OCI-M1 (cell line): Measurements from ENCODE around the gene KRT7.
A peak's percentile ranks its signal among the peaks of the same experiment; 100 is the strongest.

Experiments
- DNase-seq: peaks from one replicate; lab custom pipeline; 2025; lab: John Stamatoyannopoulos, UW

The KRT7 gene

DNA sequence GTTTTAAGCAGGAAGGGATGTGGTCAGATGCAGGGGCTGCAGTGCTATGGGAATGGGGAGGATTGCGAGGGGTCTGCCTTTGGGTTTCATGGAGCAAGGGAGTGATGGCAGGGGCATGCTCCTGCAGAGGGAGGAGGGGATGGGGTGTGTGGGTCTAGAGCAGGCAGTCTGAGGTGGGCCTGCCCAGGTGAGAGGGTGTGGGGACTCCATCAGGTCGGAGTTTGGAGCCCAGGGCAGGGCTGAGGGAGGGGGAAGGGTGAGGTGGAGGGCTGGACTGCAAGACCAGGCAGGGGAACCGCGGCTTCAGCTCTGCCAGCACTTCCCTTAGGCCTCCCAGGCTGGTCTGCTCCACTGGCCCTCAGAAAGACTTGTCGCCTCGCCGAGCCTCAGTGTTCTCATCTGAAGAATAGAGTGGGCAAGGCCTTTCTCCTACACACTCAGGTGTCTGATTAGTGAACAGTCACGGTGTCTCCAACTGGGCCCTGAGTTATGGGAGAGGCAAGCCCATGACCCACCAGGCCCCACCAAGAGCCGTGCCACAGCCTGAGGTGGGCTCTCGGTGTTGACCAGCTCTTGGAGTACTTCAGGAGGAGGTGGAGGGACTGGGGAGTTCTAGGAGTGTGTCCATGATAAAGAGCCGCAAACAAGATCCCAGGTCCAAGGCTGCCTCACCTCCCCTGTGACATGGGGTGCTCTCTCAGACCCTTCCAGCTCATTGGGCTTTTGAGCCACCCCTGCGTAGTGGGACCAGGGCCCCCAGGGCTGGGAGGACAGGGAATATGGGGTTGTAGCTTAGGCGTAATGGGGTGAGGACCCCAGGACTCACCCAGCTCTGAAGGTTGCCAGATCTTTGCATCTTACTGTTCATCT, 21.1 kb upstream of the KRT7 start:
- no peak for DNase-seq

DNA sequence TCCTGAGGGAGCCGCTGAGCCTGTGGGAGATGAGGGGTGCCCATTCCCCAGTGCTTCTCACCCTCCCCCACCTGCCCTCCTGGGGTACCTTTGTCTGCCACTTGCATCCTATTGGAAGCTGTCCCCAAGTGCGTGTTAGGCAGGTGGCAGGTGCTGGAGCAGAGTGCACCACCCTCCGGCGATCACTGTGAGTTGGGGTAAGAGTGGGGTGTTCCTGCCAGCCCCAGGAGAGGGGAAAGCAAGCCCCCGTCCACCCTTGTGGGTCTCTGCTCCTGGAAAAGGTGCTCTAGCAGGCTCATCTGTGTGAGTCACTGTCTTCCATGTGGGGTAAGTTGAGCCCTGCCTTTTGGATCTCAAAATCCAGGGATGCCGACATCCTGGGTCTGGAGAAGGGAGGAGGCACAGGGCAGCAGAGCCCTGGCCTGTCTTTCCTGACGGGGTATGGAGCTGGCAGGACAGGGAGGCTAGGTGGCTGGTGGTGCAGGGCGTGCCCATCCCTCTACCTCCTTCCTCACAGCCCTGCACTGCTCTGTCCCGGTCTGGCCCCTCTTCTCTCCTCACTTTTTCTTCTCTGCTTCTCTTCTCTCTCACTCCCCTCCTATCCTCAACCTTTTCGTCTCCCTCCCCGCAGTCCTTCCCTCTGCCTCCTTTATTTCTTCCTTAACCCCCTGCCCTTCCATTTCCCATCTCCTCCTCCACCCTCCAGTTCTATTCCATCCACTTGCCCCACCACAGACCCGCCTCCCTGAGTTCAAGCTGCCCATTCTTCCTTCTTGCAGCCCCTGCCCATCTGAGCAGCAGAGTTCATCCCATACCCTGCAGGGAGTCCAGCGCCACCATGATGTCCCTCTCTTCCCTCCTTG, 20.1 kb upstream of the KRT7 start:
- DNase-seq, result no peak

DNA sequence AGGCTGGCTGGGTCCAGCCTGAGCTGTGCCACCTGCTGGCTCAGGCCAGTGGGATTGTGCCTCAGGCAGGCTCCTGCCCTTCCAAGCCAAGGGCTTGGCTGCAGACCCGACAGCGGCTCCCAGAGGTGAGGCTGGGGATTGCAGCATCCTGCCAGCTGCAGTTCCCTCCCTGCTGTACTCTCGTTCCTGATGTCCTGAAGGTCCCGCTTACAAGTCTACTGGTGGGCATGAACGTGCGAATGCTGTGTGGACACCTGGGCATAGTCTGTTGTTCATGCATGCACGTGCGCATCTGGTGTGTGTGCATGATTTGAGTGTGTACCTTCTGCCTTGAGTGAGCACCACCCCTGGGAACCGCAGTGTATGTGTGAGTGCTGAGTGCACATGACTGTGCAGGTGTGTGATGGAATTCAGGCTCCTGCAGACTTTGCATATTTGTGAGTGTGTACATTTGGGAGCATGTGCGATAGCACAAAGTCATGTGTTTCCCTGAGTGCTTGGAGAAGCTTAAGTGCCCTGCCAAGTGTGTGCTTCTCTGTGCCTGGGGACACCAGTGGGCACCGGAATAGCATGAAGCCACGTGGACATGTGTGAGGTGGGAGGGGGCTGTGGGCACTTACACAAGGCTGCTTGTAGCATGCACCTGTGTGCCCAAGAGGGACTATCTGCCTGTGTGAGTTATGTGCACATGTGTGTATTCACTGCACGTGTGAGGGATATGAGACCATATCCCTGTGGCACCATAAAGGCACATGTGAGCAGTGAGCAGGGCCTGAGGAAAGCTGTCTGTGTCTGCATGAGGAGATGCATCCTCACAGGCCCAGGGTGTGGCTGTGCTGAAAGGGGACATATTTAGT, 19.3 kb upstream of the KRT7 start:
- peak; percentile 75 for DNase-seq

DNA sequence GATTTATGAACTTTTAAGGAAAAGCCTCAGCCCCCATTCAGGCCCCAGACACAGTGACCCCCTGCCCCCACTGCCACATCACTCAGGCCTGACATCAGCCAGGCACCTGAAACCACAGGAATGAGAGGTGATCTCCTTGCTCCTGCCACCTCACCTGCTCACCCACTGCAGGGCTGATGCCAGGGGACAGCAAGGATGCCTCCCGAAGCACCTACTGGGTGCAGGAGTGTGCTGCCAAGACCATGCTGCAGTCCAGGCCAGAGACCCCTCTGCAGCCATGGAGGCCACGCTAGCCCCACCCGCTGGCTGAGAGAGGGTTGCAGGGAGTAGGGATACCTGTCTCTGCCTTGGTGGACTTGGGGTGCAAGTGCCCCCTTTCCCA, 18.6 kb upstream of the KRT7 start:
- no peak for DNase-seq

DNA sequence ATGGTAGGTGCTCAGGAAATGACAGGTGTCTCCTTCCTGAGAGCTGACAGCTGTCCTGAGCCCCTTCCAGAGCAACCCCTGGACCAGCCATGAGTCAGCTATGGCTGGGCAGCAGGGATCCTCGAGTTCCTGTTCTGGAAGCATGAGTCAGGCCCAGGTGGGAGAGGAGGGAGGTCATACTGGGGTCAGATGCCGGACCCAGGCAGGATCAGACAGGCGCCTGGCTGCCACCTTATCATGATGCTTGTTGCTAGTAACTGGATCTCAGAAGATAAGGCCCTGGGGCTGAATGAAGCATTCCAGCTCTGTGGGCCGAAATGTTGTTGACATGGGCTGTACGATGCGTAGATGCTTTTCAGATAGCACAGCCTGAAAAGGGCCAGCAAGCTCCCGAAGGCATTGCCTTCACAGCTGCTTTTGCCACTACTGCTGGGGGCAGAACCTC, 17.4 kb upstream of the KRT7 start:
- no peak for DNase-seq

DNA sequence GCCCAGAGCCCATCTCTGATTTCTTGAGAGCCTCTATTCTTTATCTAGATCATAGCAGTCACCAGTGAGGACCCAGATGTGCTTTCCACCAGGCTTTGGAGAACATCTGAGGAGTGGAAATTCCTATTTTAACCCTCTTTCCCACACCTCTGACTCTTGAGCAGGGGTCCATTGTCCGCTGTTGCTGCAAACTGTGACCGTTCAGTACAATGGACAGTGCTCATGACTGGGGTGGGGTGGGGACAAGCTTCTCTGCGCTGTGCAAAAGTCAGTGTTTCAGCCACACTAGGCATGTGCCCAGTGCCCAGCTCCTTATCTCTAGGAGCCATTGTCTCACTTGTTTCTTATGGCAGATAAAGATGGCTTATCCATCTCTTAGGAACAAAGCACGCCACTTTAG, 16.9 kb upstream of the KRT7 start:
- no peak for DNase-seq

DNA sequence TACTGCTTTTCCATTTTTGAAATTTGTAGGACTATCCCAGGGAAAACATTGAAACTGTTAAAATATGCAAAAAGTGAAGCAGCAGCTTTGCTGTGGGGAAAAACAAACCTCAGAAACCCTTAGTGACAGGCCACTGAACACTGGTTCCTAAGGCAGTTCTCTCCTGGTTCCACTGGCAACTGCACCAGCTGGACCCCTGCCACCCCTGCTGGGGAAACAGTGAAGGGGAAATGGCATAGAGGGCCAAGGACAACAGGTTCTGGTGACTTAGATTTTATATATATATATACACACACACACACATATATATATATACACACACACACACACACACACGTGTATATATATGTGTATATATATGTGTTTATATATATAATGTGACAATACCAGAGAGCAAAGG, 16.2 kb upstream of the KRT7 start:
- no peak for DNase-seq

DNA sequence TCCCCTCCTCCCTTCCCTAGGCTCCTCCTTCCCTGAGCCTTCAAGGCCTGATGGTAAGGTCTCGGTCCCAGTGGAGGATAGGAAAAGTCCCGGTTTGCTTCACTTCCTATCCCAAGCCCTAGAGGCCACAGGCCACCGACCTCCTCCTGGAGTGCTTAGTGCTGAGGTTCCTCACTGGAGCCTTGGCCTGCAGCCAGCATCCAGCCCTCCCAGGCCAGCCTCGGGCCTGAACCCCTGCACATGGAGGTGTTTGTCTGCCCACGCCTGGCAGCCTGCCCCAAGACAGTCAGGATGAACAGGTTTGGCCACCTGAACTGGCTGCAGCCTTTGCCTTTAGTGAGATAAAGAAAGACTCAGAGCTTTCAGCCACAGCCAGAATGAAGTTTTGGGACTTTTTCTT, 15.8 kb upstream of the KRT7 start:
- DNase-seq, result no peak

DNA sequence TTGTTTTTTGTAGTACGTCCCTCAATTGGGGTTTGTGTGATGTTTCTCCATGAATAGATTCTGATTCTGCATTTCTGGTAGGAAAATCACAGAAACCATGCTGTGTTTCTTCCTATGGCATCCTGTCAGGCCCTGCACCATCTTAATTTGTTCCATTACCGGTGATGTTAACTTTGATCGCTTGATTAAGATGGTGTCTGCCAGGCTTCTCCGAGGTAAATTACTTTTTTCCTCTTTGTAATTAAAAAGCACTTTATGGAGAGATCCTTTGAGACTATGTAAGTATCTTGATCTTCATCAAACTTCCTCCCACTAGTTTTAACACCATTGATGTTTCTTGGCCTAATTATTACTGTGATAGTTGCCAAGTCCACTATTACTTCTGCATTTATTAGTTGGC, 15.0 kb upstream of the KRT7 start:
- no peak for DNase-seq

DNA sequence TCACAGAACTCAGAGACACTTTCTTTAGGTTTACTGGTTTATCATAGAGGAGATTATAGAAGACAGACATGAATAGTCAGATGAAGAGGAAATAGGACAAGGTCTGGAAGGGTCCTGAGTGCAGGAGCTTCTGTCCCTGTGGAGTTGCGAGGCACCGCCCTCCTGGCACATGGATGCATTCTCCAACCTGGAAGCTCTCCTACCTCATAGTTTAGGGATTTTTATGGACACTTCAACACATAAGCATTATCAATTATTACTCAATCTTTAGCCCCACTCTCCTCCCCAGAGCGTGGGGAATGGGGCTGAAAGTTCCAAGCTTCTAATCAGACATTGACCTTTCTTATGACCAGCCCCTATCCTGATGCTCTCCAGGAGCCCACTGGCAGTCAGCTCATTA, 12.6 kb upstream of the KRT7 start:
- no peak for DNase-seq

DNA sequence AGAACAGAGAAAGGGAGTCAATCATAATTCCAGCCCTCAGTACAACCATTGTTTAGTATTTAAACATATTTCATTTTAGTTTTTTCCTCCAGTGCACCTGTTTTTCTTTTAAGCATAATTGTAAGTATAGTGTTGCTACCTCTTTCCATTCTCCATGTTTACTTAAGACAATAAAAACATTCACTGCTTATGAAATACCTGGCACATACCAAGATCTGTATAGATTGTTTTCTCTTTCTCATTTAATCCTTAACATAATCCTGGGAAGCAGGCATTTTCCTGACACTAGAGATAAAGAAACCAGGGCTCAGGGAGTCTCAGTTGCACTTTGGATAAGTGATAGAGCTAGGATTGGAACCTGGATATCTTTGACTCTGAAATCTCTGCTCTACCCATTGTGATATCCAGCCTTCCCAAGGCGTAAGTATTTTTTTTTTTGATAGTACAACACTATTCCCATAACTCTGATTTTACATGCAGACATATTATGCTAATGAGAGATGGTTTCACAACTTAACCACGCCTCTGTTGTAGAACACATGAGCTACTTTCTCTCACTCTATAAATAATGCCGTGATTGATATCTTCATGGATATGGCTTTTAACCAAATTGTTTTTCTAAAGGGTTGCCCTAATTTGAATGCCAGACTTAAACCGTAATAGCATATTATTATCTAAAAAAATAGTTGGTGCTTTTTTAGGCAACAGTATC, 11.8 kb upstream of the KRT7 start:
- no peak for DNase-seq

DNA sequence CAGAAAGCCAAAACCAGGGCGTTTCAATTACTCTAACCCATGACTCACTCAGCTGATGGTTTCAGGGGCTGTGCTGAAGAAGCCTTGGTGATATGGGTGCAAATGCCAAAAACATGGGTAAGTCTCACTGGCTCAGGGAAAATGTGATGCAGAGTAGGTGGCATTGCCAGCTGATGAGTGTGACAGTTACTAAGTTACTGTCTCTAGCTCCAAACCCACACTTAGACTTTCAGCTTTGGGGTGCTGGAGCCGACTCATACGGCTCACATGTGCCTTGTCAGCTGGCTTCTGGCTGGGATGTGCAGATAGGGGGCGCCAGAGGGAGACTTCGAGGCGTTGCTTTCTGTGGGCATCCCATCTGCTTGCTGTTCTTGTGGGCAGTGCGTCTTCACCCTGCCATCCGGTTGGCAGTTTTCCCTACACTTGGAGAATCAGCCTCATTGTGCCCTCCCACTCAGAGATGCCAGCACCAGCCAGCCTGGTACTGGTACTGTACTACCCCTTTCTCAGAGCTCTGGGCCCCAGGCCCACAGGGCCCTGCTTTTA, 11.1 kb upstream of the KRT7 start:
- DNase-seq, result peak; percentile 56

DNA sequence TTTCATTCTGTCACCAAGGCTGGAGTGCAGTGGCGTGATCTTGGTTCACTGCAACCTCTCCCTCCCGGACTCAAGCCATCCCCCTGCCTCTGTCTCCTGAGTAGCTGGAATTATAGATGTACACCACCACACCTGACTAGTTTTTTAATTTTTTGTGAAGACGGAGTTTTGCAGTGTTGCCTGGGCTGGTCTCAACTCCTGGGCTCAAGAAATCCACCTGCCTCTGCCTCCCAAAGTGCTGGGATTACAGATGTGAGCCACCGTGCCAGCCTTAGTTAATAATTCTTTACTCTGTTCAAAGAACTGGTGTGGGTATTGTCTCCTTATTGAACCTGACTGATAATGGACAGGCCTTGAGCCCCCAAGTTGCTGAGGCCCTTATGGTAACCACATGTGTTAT, 10.4 kb upstream of the KRT7 start:
- DNase-seq, result no peak

DNA sequence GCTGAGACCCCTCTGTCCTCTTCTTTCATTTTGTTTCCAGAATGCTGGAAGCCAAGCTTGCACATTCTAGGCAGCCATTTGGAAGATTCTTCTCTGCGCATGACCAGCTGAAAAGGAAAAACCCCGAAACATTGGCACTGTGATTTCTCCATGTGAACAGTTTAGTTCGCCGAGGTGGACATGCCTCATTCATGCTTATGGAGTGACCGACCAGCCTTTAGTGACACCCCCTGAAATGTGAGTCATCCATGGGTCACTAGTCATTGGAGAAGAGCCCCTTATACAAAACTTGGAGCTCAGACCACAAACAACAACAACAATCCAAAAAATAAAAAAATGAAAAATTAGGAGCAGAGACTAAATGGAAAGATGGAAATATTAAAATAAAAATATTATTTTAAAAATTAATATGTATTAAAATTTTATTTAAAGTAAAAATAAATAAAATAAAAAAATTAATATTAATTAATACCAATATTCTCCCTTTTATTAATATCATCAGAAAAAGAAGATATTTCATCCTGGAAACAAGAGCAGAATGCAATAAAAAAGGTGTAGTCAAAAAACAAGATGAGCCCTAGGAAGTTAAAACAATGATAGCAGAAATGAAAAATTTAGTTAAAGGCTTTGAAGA, 9.5 kb upstream of the KRT7 start:
- DNase-seq, result no peak

DNA sequence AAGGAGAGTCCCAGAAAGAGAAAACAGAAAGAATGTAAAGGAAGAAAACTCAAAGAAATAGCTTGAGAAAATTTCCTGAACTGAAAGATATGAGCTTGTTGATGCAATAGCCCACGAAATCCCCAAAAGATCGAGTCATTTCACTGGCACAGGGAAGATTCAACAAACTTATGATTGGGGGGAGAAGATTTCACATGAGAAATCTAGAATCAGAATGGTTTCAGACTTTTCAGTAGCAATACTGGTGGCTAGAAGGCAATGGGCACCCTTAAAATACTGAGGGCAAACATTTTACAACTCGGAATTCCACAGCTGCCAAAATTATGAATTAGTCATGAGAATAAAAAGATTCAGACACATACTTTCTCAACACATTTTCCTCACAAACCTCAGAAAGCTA, 8.9 kb upstream of the KRT7 start:
- DNase-seq, result no peak

DNA sequence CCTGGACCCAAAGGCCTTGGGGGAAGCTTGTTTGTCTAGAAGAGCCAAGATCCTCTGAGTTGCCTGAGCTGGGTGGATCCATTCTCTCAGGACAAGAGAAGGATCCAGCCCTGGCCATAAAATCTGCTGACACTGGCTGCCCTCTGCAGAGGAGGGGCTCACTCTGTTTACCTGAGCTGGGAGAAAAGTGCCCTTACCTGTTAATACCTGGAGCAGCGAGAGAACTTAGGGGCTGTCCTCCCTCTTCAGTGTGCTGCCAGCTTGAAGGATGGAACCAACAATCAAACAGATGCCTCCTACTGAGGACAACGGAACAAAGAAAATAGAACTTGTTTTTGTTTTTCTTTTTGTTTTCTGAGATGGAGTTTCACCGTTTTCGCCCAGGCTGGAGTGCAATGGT, 7.3 kb upstream of the KRT7 start:
- DNase-seq, result no peak

DNA sequence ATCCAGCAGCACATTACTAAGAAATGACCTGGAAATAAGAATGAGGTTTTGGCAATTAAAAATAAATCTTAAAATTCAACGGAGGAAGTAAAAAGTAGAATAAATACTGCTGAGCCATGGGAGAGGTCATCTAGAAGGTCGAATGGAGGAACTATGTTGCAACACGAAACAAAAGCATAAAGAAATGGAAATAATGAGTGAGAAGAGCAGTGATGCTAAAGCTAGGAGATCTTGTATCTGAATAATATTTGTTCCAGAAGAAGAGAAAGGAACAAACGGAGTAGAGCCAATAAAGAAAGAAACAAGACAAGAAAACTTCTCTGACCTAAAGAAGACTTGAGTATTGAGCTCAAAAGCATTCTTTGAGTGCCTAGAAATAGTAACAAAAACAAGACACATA, 6.6 kb upstream of the KRT7 start:
- no peak for DNase-seq

DNA sequence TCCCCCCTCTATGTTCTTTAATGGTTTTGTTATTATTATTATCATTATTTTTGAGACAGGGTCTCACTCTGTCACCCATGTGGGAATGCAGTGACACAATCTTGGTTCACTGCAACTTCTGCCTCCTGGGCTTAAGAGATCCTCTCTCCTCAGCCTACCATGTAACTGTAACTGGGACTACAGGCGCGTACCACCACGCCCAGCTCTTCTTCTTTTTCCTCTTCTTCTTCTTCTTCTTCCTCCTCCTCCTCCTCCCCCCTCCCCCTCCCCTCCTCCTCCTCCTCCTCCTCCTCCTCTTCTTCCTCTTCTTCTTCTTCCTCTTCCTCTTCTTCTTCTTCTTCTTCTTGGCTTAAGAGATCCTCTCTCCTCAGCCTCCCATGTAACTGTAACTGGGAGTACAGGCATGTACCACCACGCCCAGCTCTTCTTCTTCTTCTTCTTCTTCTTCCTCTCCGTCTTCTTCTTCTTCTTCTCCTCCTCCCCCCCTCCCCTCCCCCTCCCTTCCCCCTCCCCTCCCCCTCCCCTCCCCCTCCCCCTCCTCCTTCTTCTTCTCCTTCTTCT, 5.4 kb upstream of the KRT7 start:
- DNase-seq, result no peak

DNA sequence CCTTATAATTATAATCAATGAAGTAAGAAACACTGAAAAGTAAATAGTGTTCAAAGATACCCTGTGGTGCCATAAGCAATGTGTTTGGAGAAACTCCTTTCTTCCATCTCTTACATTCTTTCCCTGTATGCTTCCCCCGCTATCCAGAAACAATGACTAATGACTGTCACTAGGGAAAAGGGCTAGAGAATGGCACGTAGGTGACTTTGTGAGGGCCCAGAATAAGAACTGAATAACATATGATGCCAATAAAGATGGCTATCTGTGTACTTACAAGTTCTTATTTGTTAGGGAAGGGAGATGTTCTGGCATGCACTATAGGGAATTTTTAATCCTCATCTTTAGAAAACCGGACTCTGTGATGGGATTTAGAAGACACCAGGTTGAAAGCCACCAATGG, 4.7 kb upstream of the KRT7 start:
- DNase-seq, result no peak

DNA sequence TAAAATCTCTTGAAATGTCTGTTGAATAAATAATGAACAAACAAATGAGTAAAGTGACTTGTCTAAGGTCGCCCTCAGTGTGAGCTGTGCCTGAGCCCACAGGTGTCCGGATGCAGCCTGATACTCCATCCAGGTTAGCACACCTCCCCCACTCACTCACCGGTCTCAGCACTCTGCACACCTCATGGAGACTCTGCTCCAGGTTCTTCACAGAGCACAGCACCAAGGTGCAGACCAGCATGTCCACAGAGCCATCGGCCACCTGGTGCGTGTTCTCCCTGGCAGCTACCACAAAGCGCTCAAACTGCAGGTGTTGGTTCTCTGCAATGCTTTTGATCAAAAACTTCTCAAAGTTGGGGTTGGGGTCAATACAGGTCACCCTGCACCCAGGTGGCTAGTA, 4.1 kb upstream of the KRT7 start:
- no peak for DNase-seq
